ENCODE results near the gene GRM1.

DNA sequence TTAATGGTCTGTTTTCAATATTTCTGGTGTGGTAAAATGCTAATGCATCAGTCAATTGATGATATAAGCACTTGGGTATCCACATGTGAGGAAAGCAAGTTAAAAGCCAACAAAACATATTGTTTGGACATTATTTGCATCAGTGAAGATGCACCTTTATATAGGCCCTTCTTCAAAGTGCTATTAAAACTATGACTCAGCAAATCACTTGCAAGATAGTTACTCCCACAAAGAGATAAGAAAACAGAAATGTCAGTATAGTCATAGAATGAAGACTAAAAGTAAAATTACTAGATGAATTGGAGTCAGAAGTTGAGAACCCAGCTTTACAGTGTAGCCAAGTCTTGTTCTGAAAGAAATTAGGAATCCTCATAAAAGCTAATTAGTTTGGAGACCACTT is 14.6 kb upstream of the GRM1 start:
- TF ChIP-seq CTCF (conservative IDR thresholded peaks at IDR 0.05; ENCODE audit: low read depth in 2 of 2): no peak
- no peak for TF ChIP-seq JUNB (IDR thresholded peaks at IDR 0.05; ENCODE audit: unreplicated experiment)
- TF ChIP-seq STAT1 (IDR thresholded peaks at IDR 0.05; ENCODE audit: unreplicated experiment): no peak
